Large intestine (tissue), 3 donors: ENCODE results near the gene RYR2. TPM values are rescaled to one million over a fixed set of nuclear protein-coding genes. Genes with fewer than 3 reads are reported as not detected.
"Not testable (repeated sequence)": the region's sequence is repeated elsewhere in the genome, so short reads cannot be mapped to it uniquely, and the experiment has no call there.

Experiments
- DNase-seq, 2 donors: peaks; one replicate each; pipeline versions ENCODE4 v3.0.0 to v3.0.0-alpha.2; 2013
- H3K27ac ChIP-seq: one replicate; pipeline ENCODE4 v1.5.1; 2013; ENCODE audit warnings: low read length
- H3K27me3 ChIP-seq: 2 replicates; pipeline ENCODE4 v1.6.1; 2013; ENCODE audit warnings: low read length; ENCODE audit not compliant: control insufficient read depth, insufficient read depth
- H3K36me3 ChIP-seq: 2 replicates; pipeline ENCODE4 v1.6.1; 2013; ENCODE audit warnings: low read length; ENCODE audit not compliant: control insufficient read depth, insufficient read depth
- H3K4me1 ChIP-seq: one replicate; pipeline ENCODE4 v1.6.1; 2013; ENCODE audit warnings: low read length; ENCODE audit not compliant: control insufficient read depth, insufficient read depth
- H3K4me3 ChIP-seq: one replicate; pipeline ENCODE4 v1.5.1; 2013; ENCODE audit warnings: low read length
- H3K9me3 ChIP-seq: one replicate; pipeline ENCODE4 v1.6.1; 2013; ENCODE audit warnings: mild to moderate bottlenecking, low read depth, low read length, moderate library complexity; ENCODE audit not compliant: control insufficient read depth
- WGBS: methylation state at CpG from one replicate; pipeline ENCODE4 v1.1.5; 2013; ENCODE audit warnings: low lambda C conversion rate; ENCODE audit not compliant: insufficient coverage; 5-methylcytosine and 5-hydroxymethylcytosine counted together
- polyA plus RNA-seq: library from polyadenylated mRNA; unstranded; fragments of 120-200 nt; gene quantifications from one replicate; pipeline ENCODE4 v1.2.1, GENCODE V29; 2013

RYR2 gene
- polyA plus RNA-seq, 1 donor, result 4.3 TPM

GRCh38 chr1:237270353-237270752, 228.4 kb downstream of the RYR2 start:
- 100% methylated on average over 1 of the region's 3 CpGs for WGBS
- Histone ChIP-seq H3K9me3 (no peaks in the 10 kb centered on the region), H3K36me3 (no peaks in the 10 kb centered on the region), H3K27ac (no peak overlapping the region), H3K4me3 (no peak overlapping the region), H3K27me3 (no peaks in the 10 kb centered on the region), H3K4me1 (no peaks in the 10 kb centered on the region)
- no peak for DNase-seq

GRCh38 chr1:237277994-237278393, 236.0 kb downstream of the RYR2 start:
- not testable (repeated sequence) for H3K9me3 ChIP-seq, H3K27me3 ChIP-seq, H3K36me3 ChIP-seq, H3K4me3 ChIP-seq, H3K4me1 ChIP-seq, H3K27ac ChIP-seq, DNase-seq
- WGBS, result no CpG with 5 or more reads among the region's 3 CpGs

GRCh38 chr1:237279629-237280028, 237.6 kb downstream of the RYR2 start:
- no peak for DNase-seq
- Histone ChIP-seq H3K27ac (no peak overlapping the region), H3K4me3 (no peak overlapping the region), H3K4me1 (no peaks in the 10 kb centered on the region), H3K9me3 (no peaks in the 10 kb centered on the region), H3K36me3 (no peaks in the 10 kb centered on the region), H3K27me3 (no peaks in the 10 kb centered on the region)
- WGBS, result 80% methylated on average over 1 of the region's 1 CpG

- Histone ChIP-seq H3K36me3 (no peaks in the 10 kb centered on the region), H3K4me3 (no peak overlapping the region), H3K4me1 (no peaks in the 10 kb centered on the region), H3K9me3 (no peaks in the 10 kb centered on the region), H3K27me3 (no peaks in the 10 kb centered on the region), H3K27ac (no peak overlapping the region)
- WGBS, result no CpG with 5 or more reads among the region's 2 CpGs
- DNase-seq, result no peak
Measured at GRCh38 chr1:237281481-237281880, 239.5 kb downstream of the RYR2 start.

GRCh38 chr1:237282208-237282783, 240.3 kb downstream of the RYR2 start:
- no peak overlapping the region for H3K4me3 ChIP-seq
- WGBS, result 83% methylated on average over 2 of the region's 3 CpGs
- H3K9me3 ChIP-seq, result no peaks in the 10 kb centered on the region
- H3K27ac ChIP-seq, result no peak overlapping the region
- no peaks in the 10 kb centered on the region for H3K27me3 ChIP-seq
- DNase-seq, result no peak
- H3K4me1 ChIP-seq, result no peaks in the 10 kb centered on the region
- no peaks in the 10 kb centered on the region for H3K36me3 ChIP-seq

- no peaks in the 10 kb centered on the region for H3K36me3 ChIP-seq
- DNase-seq, result no peak
- H3K4me1 ChIP-seq, result no peaks in the 10 kb centered on the region
- H3K27ac ChIP-seq, result no peak overlapping the region
- H3K27me3 ChIP-seq, result no peaks in the 10 kb centered on the region
- no peaks in the 10 kb centered on the region for H3K9me3 ChIP-seq
- WGBS, result no CpG with 5 or more reads among the region's 6 CpGs
- H3K4me3 ChIP-seq, result no peak overlapping the region
Measured at GRCh38 chr1:237287876-237288521, 246.0 kb downstream of the RYR2 start.

GRCh38 chr1:237293804-237294203, 251.8 kb downstream of the RYR2 start:
- H3K4me1 ChIP-seq, result no peaks in the 10 kb centered on the region
- H3K27me3 ChIP-seq, result no peaks in the 10 kb centered on the region
- DNase-seq, result no peak
- no peaks in the 10 kb centered on the region for H3K36me3 ChIP-seq
- H3K27ac ChIP-seq, result no peak overlapping the region
- WGBS, result 80% methylated on average over 1 of the region's 2 CpGs
- H3K4me3 ChIP-seq, result no peak overlapping the region
- no peaks in the 10 kb centered on the region for H3K9me3 ChIP-seq

GRCh38 chr1:237296861-237297260, 254.9 kb downstream of the RYR2 start:
- H3K9me3 ChIP-seq, result no peaks in the 10 kb centered on the region
- no peaks in the 10 kb centered on the region for H3K4me1 ChIP-seq
- H3K36me3 ChIP-seq, result no peaks in the 10 kb centered on the region
- 91% methylated on average over 4 of the region's 4 CpGs for WGBS
- no peak overlapping the region for H3K27ac ChIP-seq
- no peak for DNase-seq
- no peak overlapping the region for H3K4me3 ChIP-seq
- H3K27me3 ChIP-seq, result no peaks in the 10 kb centered on the region

GRCh38 chr1:237300642-237301041, 258.7 kb downstream of the RYR2 start:
- 80% methylated on average over 1 of the region's 7 CpGs for WGBS
- no peak overlapping the region for H3K27ac ChIP-seq
- no peaks in the 10 kb centered on the region for H3K27me3 ChIP-seq
- no peaks in the 10 kb centered on the region for H3K4me1 ChIP-seq
- H3K9me3 ChIP-seq, result no peaks in the 10 kb centered on the region
- no peak overlapping the region for H3K4me3 ChIP-seq
- DNase-seq, result no peak
- H3K36me3 ChIP-seq, result no peaks in the 10 kb centered on the region

- no peak overlapping the region for H3K27ac ChIP-seq
- H3K9me3 ChIP-seq, result no peaks in the 10 kb centered on the region
- no peak for DNase-seq
- H3K4me3 ChIP-seq, result no peak overlapping the region
- WGBS, result no CpG with 5 or more reads among the region's 1 CpG
- no peaks in the 10 kb centered on the region for H3K27me3 ChIP-seq
- H3K36me3 ChIP-seq, result no peaks in the 10 kb centered on the region
- no peaks in the 10 kb centered on the region for H3K4me1 ChIP-seq
Measured at GRCh38 chr1:237303929-237304328, 261.9 kb downstream of the RYR2 start.

GRCh38 chr1:237306726-237307125, 264.7 kb downstream of the RYR2 start:
- Histone ChIP-seq H3K27me3 (no peaks in the 10 kb centered on the region), H3K9me3 (peaks cover 6% of the 10 kb centered on the region), H3K36me3 (no peaks in the 10 kb centered on the region), H3K4me1 (no peaks in the 10 kb centered on the region), H3K27ac (no peak overlapping the region), H3K4me3 (no peak overlapping the region)
- WGBS, result 92% methylated on average over 5 of the region's 8 CpGs
- DNase-seq, result no peak
